H1 (cell line): ENCODE results near the gene TRAPPC3. TPM values are rescaled to one million over a fixed set of nuclear protein-coding genes. Genes with fewer than 3 reads are reported as not detected.

Source experiments
- CTCF ChIA-PET: fragments of 300-600 bp; sonication (Branson Sonifier 250); formaldehyde crosslinking; loops from one replicate; lab custom pipeline; 2021; ENCODE audit not compliant: partially characterized antibody; lab: Charles Lee
- POLR2A ChIA-PET: fragments of 300-600 bp; sonication (Branson Sonifier 250); formaldehyde crosslinking; loops from one replicate; lab custom pipeline; 2021; ENCODE audit warnings: inconsistent platforms; ENCODE audit not compliant: partially characterized antibody; lab: Charles Lee
- DNase-seq, 2 experiments: peaks; one replicate each; pipeline versions ENCODE4 v3.0.0 to v3.0.0-alpha.2; 2010 to 2022; ENCODE audit warnings: low spot score in 2 of 2, low read depth in 1 of 2, mixed read lengths in 1 of 2
- FAIRE-seq: peaks from 2 replicates; lab custom pipeline; 2011; peaks lifted over from hg19 to GRCh38; lab: Jason Lieb, UNC
- H2AFZ ChIP-seq: 2 replicates; pipeline ENCODE4 v1.8.1; 2012; ENCODE audit warnings: low read length, inconsistent platforms
- H2AK5ac ChIP-seq: 2 replicates; pipeline ENCODE4 v1.6.1; 2013; ENCODE audit warnings: low read depth, low read length
- H2BK120ac ChIP-seq: replicated peaks from 2 replicates; pipeline ENCODE3; 2013; ENCODE audit warnings: low read depth, low read length, inconsistent platforms
- H2BK12ac ChIP-seq: 2 replicates; pipeline ENCODE4 v1.6.1; 2013; ENCODE audit warnings: low read depth, low read length
- H2BK15ac ChIP-seq: 2 replicates; pipeline ENCODE4 v1.6.1; 2013; ENCODE audit warnings: low read length
- H2BK20ac ChIP-seq: 2 replicates; pipeline ENCODE4 v1.6.1; 2013; ENCODE audit warnings: low read length
- H2BK5ac ChIP-seq: 2 replicates; pipeline ENCODE4 v1.6.1; 2013; ENCODE audit warnings: low read depth, low read length
- H3K14ac ChIP-seq: 2 replicates; pipeline ENCODE4 v1.6.1; 2013; ENCODE audit warnings: inconsistent platforms; ENCODE audit not compliant: insufficient read length
- H3K18ac ChIP-seq: 2 replicates; pipeline ENCODE4 v1.6.1; 2013; ENCODE audit warnings: low read length; ENCODE audit errors: extremely low read depth
- H3K23ac ChIP-seq: 2 replicates; pipeline ENCODE4 v1.6.1; 2013; ENCODE audit warnings: inconsistent platforms; ENCODE audit not compliant: insufficient read length
- H3K23me2 ChIP-seq: 2 replicates; pipeline ENCODE4 v1.6.1; 2013; ENCODE audit warnings: low read depth, low read length
- H3K27ac ChIP-seq: 2 replicates; pipeline ENCODE4 v1.6.1; 2011; ENCODE audit warnings: low read depth, low read length, inconsistent platforms
- H3K27me3 ChIP-seq, 4 experiments: replicated peaks in 1 of 4; 1 replicate in 1 of 4; 2 replicates in 3 of 4; pipeline versions ENCODE4 v1.6.1 to v1.8.1; 2011 to 2013; ENCODE audit warnings: low read length in 3 of 4, mild to moderate bottlenecking in 3 of 4, inconsistent platforms in 2 of 4, mixed read lengths in 2 of 4, moderate library complexity in 1 of 4; ENCODE audit not compliant: control insufficient read depth in 3 of 4, insufficient read depth in 3 of 4; ENCODE audit errors: extremely low read depth in 1 of 4
- H3K36me3 ChIP-seq, 4 experiments: 2 replicates each; pipeline versions ENCODE4 v1.6.1 to v1.8.1; 2011 to 2013; ENCODE audit warnings: mild to moderate bottlenecking in 4 of 4, low read length in 3 of 4, moderate library complexity in 2 of 4, control low read depth in 1 of 4, inconsistent platforms in 1 of 4; ENCODE audit not compliant: insufficient read depth in 4 of 4, control insufficient read depth in 2 of 4
- H3K4ac ChIP-seq: replicated peaks from 2 replicates; pipeline ENCODE3; 2013; ENCODE audit warnings: low read length, low read depth, mixed read lengths, inconsistent platforms; ENCODE audit not compliant: insufficient read length
- H3K4me1 ChIP-seq, 4 experiments: replicated peaks in 1 of 4; 1 replicate in 1 of 4; 2 replicates in 3 of 4; pipeline versions ENCODE4 v1.6.1 to v1.8.1; 2011 to 2013; ENCODE audit warnings: low read length in 3 of 4, inconsistent platforms in 2 of 4, mixed read lengths in 1 of 4; ENCODE audit not compliant: insufficient read depth in 4 of 4, control insufficient read depth in 3 of 4
- H3K4me2 ChIP-seq, 2 experiments: 2 replicates each; pipeline versions ENCODE4 v1.6.1 to v1.8.1; 2011 to 2013; ENCODE audit warnings: low read depth in 2 of 2, low read length in 2 of 2, control low read depth in 1 of 2, inconsistent platforms in 1 of 2, mild to moderate bottlenecking in 1 of 2; ENCODE audit not compliant: insufficient read depth in 1 of 2
- H3K4me3 ChIP-seq, 4 experiments: fragments of 200-600, 300-600 bp in 1 of 4; sonication (generic), shearing (Covaris generic), sonication (Bioruptor Twin) in 1 of 4; 2 replicates each; pipeline versions ENCODE4 v1.5.1 to v1.8.1; 2011 to 2016; ENCODE audit warnings: low read length in 4 of 4, low read depth in 3 of 4, control low read depth in 2 of 4, inconsistent platforms in 2 of 4, mild to moderate bottlenecking in 2 of 4, mixed read lengths in 1 of 4, moderate library complexity in 1 of 4; ENCODE audit not compliant: insufficient read depth in 2 of 4; ENCODE audit errors: extremely low read depth in 1 of 4
- H3K56ac ChIP-seq: replicated peaks from 2 replicates; pipeline ENCODE3; 2013; ENCODE audit warnings: low read depth, mild to moderate bottlenecking, mixed read lengths, low read length, inconsistent platforms; ENCODE audit not compliant: insufficient read length
- H3K79me1 ChIP-seq: 2 replicates; pipeline ENCODE4 v1.6.1; 2013; ENCODE audit warnings: low read depth, low read length, control low read depth
- H3K79me2 ChIP-seq, 2 experiments: 2 replicates each; pipeline versions ENCODE4 v1.6.1 to v1.8.1; 2012 to 2013; ENCODE audit warnings: low read length in 2 of 2, mild to moderate bottlenecking in 2 of 2, inconsistent platforms in 1 of 2; ENCODE audit not compliant: insufficient read depth in 2 of 2, control insufficient read depth in 1 of 2
- H3K9ac ChIP-seq, 4 experiments: replicated peaks in 1 of 4; 1 replicate in 1 of 4; 2 replicates in 3 of 4; pipeline versions ENCODE4 v1.6.1 to v1.8.1; 2011 to 2013; ENCODE audit warnings: low read depth in 3 of 4, low read length in 3 of 4, control low read depth in 2 of 4, mild to moderate bottlenecking in 2 of 4, moderate library complexity in 2 of 4, inconsistent platforms in 1 of 4; ENCODE audit errors: extremely low read depth in 1 of 4
- H3K9me3 ChIP-seq, 2 experiments: 2 replicates each; pipeline versions ENCODE4 v1.6.1 to v1.8.1; 2012 to 2013; ENCODE audit warnings: mild to moderate bottlenecking in 2 of 2, moderate library complexity in 2 of 2, control low read depth in 1 of 2, inconsistent platforms in 1 of 2, low read depth in 1 of 2, low read length in 1 of 2, mixed read lengths in 1 of 2; ENCODE audit not compliant: insufficient read depth in 2 of 2
- H4K20me1 ChIP-seq, 2 experiments: replicated peaks in 1 of 2; 2 replicates each; pipeline versions ENCODE3 to v1.8.1; 2011 to 2013; ENCODE audit warnings: inconsistent platforms in 2 of 2, low read length in 2 of 2, mild to moderate bottlenecking in 1 of 2; ENCODE audit not compliant: insufficient read depth in 2 of 2, control insufficient read depth in 1 of 2
- H4K5ac ChIP-seq: 2 replicates; pipeline ENCODE4 v1.6.1; 2013; ENCODE audit warnings: low read length, low read depth, mixed read lengths, inconsistent platforms; ENCODE audit not compliant: insufficient read length
- H4K8ac ChIP-seq: 2 replicates; pipeline ENCODE4 v1.8.0; 2013; ENCODE audit warnings: mild to moderate bottlenecking, moderate library complexity, low read length, inconsistent platforms; ENCODE audit not compliant: insufficient read depth; ENCODE audit errors: extremely low read depth
- H4K91ac ChIP-seq: replicated peaks from 2 replicates; pipeline ENCODE3; 2013; ENCODE audit warnings: low read length, mixed read lengths, inconsistent platforms; ENCODE audit not compliant: insufficient read length
- BRCA1 ChIP-seq: IDR thresholded peaks from 2 replicates; pipeline ENCODE4 v1.6.1; 2012; ENCODE audit warnings: low read depth, low read length, improper control_type of control experiment
- JUN ChIP-seq: IDR thresholded peaks from 2 replicates; pipeline ENCODE4 v1.6.1; 2011; ENCODE audit warnings: low read depth, mild to moderate bottlenecking, improper control_type of control experiment, low read length
- PHF8 ChIP-seq: fragments of 200-600 bp; sonication (generic); conservative IDR thresholded peaks from 2 replicates; pipeline ENCODE4 v1.7.1; 2012; ENCODE audit warnings: low read depth, mild to moderate bottlenecking, inconsistent platforms, low read length, moderate library complexity
- POU5F1 ChIP-seq: IDR thresholded peaks from 2 replicates; pipeline ENCODE4 v1.6.1; 2011; ENCODE audit warnings: low read depth, mild to moderate bottlenecking, low read length, moderate library complexity
- RNF2 ChIP-seq: fragments of 200-900, 300-1000 bp; sonication (generic); IDR thresholded peaks from 2 replicates; pipeline ENCODE4 v1.7.1; 2016; ENCODE audit warnings: borderline replicate concordance, low read depth, mild to moderate bottlenecking, antibody characterized with exemption, low read length; ENCODE audit not compliant: poor library complexity, severe bottlenecking; ENCODE audit errors: missing control alignments
- SAP30 ChIP-seq: fragments of 300-600 bp; sonication (generic); IDR thresholded peaks from 2 replicates; pipeline ENCODE4 v1.7.1; 2012; ENCODE audit warnings: low read length, moderate library complexity, mild to moderate bottlenecking, inconsistent platforms; ENCODE audit not compliant: insufficient read depth, insufficient replicate concordance
- SIN3A ChIP-seq, 2 experiments: IDR thresholded peaks in 1 of 2; conservative IDR thresholded peaks in 1 of 2; 2 replicates each; pipeline ENCODE4 v1.6.1; 2011 to 2012; ENCODE audit warnings: low read length in 2 of 2, improper control_type of control experiment in 1 of 2, low read depth in 1 of 2, mild to moderate bottlenecking in 1 of 2
- SIRT6 ChIP-seq: IDR thresholded peaks from one replicate; pipeline ENCODE4 v1.7.1; 2012; ENCODE audit warnings: low read length, inconsistent platforms
- SP4 ChIP-seq: IDR thresholded peaks from 2 replicates; pipeline ENCODE4 v1.6.1; 2012; ENCODE audit warnings: low read length, inconsistent platforms
- TEAD4 ChIP-seq: IDR thresholded peaks from 2 replicates; pipeline ENCODE4 v1.6.1; 2012; ENCODE audit warnings: low read depth, low read length, inconsistent platforms, mixed read lengths
- YY1 ChIP-seq: IDR thresholded peaks from 2 replicates; pipeline ENCODE4 v1.6.1; 2011; ENCODE audit warnings: low read depth, mild to moderate bottlenecking, low read length
- WGBS, 2 experiments: shearing (Covaris generic) in 1 of 2; methylation state at CpG; one replicate each; pipeline versions ENCODE4 v1.1.6 to v1.1.7; 2013 to 2015; ENCODE audit warnings: low lambda C conversion rate in 2 of 2, mixed read lengths in 2 of 2, inconsistent platforms in 1 of 2, low coverage in 1 of 2, missing lambda C conversion rate in 1 of 2; ENCODE audit not compliant: insufficient replicate concordance in 2 of 2, insufficient coverage in 1 of 2, insufficient read length in 1 of 2; ENCODE audit errors: extremely low coverage in 1 of 2, missing lambda C conversion rate in 1 of 2; 5-methylcytosine and 5-hydroxymethylcytosine counted together
- polyA plus RNA-seq, 7 experiments: library from polyadenylated mRNA; depleted of rRNA in 3 of 7; stranded (reverse) in 5 of 7; unstranded in 2 of 7; fragments of >200 nt in 5 of 7; fragments of 200-250 nt in 2 of 7; gene quantifications; 1 replicate in 5 of 7; 2 replicates in 1 of 7; 4 replicates in 1 of 7; pipeline versions ENCODE4 v1.2.1 to v1.2.3, GENCODE V29; 2011 to 2013; ENCODE audit warnings: missing spikeins in 2 of 7, mixed read lengths in 2 of 7
- total RNA-seq: library from RNA; stranded (reverse); fragmentation: NEBNext Ultra II Directional; extraction: Animal tissue kit (Norgen Biotek cat#: 25700); gene quantifications from 2 replicates; pipeline ENCODE4 v1.2.1, GENCODE V29; 2021

Gene TRAPPC3
- total and polyA plus RNA-seq, 2 of the 8 experiments (the other 6 are each of a cell fraction or from before 2014, with no cell fraction given) = 47.8 to 51.0 TPM

DNA sequence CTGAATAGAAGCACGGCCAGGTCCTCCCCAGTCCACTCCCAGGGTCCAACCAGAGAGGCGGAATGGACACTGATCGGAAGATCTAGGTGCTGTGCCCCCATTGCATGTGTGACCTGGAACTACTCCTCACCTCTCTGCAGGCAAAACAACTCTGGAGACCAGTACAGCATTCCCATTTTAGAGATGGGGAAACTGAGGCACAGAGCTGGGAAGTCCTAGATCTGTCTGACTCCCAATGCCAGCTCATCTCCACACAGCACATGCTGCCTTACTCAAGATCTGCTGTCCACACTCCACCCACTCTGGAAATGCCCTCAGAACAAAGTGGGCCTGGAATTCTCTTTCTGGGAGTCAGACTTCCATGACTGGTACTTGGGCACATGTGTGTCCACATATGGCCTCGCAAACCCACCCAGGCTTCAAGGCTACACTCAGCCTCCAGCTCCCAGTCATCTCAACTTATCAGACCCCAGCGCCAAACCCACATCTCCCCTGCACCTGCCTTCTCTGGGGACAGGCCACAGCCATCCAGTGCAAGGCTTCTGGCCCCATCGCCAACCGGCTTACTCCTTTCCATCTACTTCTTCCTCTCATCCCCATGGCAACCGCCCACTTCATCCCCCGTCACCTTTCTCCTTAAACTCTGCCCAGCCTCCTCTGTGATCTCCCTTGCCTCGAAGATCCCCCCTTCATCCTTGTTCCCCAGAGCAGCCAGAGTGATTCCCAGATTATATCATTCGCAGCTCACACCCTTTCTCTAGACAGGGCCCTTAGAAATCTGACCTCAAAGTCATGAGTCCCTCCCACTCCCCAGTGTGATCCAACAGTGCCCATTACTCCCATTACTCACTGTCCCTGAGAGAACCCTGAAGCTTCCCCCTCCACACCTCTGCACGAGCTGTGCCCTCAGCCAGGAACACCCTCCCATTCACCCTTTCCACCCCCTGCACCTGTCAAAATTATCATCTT is 26.9 kb downstream of the TRAPPC3 start:
- Histone ChIP-seq H4K20me1 (peaks cover 0 to 5% of the 10 kb centered on the region in 2 experiments), H3K36me3 (no peaks in the 10 kb centered on the region), H3K4me2 (no peak overlapping the region), H2BK12ac (no peak overlapping the region), H2AK5ac (no peak overlapping the region), H4K5ac (no peak overlapping the region), H2BK120ac (no peak overlapping the region), H3K23me2 (peaks cover 16% of the 10 kb centered on the region; the same call in 1 of the 2 replicates), H3K4me3 (no peak overlapping the region), H2BK20ac (no peak overlapping the region), H3K27me3 (peaks cover 16 to 38% (median 30%) of the 10 kb centered on the region in 4 experiments), H2AFZ (no peak overlapping the region), H4K91ac (no peak overlapping the region), H2BK15ac (no peak overlapping the region), H3K14ac (no peak overlapping the region), H4K8ac (no peak overlapping the region), H3K9ac (no peak overlapping the region), H3K9me3 (no peaks in the 10 kb centered on the region), H3K18ac (no peak overlapping the region), H3K79me2 (no peaks in the 10 kb centered on the region), H3K4me1 (peaks cover 0 to 17% (median 10%) of the 10 kb centered on the region in 4 experiments; a peak in 6 of 7 replicates), H3K56ac (no peak overlapping the region), H3K23ac (no peak overlapping the region), H2BK5ac (no peak overlapping the region), H3K4ac (no peak overlapping the region), H3K79me1 (no peaks in the 10 kb centered on the region), H3K27ac (no peak overlapping the region)
- POLR2A ChIA-PET = interaction anchor here (0.7 kb wide), 1 partner anchor 27 kb away, joined by 3 read pairs; the partner anchor contains the start of gene TRAPPC3
- CTCF ChIA-PET = interaction anchor here (1.0 to 3.2 kb wide), 5 partner anchors 10 to 39 kb away, joined by 3 to 15 read pairs (median 4); no protein-coding TSS in a partner anchor
- FAIRE-seq = no peak
- WGBS, 2 experiments = 90 to 100% methylated on average over 2 to 12 of the region's 12 CpGs
- DNase-seq = no peak
- TF ChIP-seq YY1 (no peak), POU5F1 (no peak), JUN (no peak), BRCA1 (no peak), PHF8 (no peak), RNF2 (no peak), SIRT6 (no peak), SIN3A (conservative IDR thresholded peaks at IDR 0.05 in 1 of 2, IDR thresholded peaks at IDR 0.05 in 1 of 2; ENCODE audit: low read depth in 1 of 2, low read length in 2 of 2) (no peak), TEAD4 (no peak), SP4 (no peak), SAP30 (no peak)
